Stimulated activated CD8-positive, alpha-beta memory T cell treated with anti-CD3 and anti-CD28 coated beads, Interleukin-15, amount 100 ng/mL, for 4 hours (primary cell): ENCODE data around the gene WDSUB1.

ENCODE experiments used
- DNase-seq, 2 donors: peaks; one replicate each; pipeline ENCODE4 v3.0.0-alpha.2; 2020; ENCODE audit warnings: low read depth in 2 of 2

Gene WDSUB1, protein sequence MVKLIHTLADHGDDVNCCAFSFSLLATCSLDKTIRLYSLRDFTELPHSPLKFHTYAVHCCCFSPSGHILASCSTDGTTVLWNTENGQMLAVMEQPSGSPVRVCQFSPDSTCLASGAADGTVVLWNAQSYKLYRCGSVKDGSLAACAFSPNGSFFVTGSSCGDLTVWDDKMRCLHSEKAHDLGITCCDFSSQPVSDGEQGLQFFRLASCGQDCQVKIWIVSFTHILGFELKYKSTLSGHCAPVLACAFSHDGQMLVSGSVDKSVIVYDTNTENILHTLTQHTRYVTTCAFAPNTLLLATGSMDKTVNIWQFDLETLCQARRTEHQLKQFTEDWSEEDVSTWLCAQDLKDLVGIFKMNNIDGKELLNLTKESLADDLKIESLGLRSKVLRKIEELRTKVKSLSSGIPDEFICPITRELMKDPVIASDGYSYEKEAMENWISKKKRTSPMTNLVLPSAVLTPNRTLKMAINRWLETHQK

DNA sequence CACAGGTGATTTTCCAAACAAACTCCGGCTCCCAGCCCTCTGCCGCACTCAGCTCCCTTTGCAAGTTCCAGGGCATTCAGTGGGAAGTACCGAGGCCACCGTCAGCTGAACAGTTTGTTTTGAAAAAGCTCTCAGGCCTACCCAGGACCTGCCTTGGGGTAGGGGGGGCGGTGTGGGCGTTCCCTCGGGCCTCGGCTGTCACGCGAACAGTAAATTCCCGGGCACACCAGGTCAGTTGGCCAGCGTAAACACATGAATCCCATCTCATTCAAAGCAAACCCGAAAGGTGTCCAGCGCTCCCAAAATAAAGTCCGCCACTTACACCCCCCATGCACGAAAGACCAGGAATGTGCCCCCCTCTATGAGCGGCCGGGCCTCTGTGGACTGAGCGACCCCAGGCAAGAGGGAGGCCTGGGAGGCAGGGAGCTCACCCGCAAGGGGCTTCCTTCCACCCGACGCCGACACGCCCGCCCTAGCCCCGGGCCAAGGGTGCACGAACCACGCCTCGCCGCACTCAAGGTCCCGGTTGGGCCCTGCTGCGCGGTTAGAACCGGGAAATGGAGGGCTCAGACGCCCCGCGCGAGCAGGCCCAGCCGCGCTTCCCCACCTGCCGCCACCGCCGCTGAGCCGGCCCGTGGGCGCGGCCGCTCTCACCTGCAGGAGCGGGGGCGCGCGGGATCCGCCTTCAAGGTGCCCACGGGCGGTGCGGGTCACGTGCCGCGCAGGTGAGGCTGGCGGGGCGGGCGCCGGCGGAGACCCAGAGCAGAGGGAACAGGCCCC is at the start of gene WDSUB1:
Gene WDSUB1 (minus strand): TSS at position 775 of the 780 bp plus-strand sequence. CDS start 3,634 bp downstream, outside the sequence.
- DNase-seq, result peak in 1 of 2 donors; percentile 21

DNA sequence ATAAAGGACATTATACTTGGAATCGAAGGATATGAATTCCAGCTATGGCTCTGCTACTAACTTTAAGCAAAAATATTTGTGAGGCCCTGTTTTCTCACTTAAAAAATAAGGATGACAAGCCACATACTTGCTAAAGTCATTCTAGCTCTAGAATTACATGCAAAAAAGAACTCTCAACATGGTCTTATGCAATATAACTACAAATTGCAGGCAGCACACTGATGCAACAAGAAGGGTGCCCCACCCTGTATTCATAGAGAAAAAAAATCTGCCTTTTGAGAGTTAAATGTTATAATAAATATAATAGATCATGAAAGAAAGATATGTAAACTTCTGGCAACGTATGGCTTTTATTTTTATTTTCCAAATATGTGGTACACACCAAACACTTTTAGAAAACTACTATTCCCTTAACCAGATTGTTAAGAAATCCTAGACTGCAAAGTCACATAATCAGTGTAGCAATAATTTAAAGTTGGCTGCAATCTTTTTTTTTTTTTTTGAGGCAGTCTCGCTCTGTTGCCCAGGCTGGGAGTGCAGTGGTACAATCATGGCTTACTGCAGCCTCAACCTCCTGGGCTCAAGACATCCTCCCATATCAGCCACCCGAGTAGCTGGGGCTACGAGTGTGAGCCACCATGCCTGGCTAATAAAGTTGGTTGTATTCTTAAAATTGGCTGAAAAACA is 40.2 kb upstream of the WDSUB1 start:
- DNase-seq, result no peak

DNA sequence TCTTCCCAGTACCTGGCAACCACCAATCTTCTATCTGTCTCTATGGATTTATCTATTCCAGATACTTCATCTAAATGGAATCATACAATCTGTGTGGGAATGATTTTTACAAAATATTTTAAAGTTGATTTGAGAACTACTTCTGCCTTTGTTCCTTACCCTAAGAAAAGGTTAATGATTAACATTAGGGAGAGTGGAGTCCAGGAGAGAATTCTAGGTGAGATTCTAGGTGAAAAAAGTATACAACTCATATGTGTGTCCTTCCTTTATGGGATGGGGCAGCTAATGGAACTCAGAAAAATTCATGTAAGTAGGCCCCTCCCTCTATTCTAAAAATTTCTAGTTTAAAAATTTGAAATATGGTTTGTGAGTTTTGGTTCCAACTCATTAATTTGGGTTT is 35.9 kb upstream of the WDSUB1 start:
- DNase-seq, result no peak

DNA sequence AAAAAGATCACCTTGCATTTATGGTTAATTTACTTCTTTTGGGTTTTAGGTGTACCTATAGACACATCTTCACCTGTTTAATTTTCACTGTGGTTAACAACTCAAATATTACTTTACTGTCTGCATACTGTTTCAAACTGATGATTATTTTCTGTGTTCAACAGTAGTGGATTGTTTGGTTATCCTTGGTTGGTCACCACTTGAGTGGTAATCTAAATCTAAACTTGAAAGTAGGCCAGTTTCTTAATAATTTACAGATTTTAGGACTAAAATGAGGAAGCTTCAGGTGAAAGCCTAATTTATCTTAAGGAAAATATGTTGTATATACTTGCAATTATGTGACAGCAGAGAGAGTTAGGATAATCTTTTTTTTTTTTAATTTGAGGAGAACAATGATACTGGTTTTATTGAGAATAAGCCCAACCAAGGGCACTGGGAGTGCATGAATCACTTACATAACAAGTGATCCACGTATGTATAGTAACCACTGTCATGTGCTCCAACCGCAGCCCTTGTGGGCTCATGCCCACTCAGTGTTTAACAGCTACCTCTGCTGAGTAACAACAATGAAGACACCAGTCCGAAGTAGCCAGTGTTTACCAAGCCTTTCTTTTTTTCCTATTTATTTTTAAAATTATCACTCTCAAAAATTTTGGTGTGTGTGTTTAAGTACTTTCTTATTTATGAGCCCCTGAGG is 31.0 kb upstream of the WDSUB1 start:
- no peak for DNase-seq

DNA sequence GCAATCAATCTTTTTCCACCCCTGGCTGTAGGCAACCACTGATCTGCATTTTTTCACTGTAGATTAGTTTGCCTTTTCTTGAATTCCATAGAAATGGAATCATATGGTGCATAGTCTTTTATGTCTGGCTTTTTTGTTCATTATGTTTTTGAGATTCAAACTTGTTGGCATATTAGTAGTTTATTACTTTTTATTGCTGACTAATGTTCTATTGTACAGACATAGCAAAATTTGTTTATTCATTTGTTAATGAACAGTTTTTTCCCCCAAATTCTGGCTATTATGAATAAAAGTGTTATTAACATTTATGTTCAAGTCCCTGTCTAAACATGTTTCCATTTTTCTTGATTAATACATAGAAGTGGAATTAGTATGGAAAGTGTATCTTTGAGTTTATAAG is 21.4 kb upstream of the WDSUB1 start:
- DNase-seq, result no peak

DNA sequence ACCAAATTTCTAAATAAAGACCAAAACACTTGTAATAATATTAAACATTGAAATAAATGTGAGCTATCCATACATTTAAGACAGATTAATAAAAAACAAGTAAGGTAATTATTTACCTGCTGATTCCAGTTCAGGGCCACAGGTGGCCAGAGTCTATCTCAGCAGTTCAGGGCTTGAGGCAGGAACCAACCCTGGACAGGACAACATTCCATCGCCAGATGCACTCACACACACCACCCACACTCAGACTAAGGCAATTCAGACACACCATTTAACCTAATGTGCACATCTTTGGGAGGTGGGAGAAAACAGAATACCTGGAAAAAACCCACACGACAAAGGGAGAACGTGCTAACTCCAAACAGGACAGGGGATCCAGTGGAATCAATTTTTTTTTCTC is 14.1 kb upstream of the WDSUB1 start:
- no peak for DNase-seq

DNA sequence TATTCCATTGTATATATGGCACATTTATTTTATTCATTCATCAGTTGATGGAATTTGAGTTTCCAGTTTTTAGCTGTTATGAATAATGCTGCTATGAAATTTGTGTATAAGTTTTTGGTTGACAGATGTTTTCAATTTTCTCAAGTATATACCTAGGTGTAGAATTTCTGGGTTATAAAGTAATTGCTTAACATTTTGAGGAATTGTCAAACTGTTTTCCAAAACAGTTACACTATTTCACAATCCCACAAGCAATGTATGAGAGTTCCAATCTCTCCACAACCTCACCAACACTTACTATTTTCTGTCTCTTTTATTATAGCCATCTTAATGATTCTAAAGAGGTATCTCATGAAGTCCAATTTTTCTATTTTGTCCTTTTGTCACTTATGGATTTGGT is 12.5 kb upstream of the WDSUB1 start:
- DNase-seq, result no peak

DNA sequence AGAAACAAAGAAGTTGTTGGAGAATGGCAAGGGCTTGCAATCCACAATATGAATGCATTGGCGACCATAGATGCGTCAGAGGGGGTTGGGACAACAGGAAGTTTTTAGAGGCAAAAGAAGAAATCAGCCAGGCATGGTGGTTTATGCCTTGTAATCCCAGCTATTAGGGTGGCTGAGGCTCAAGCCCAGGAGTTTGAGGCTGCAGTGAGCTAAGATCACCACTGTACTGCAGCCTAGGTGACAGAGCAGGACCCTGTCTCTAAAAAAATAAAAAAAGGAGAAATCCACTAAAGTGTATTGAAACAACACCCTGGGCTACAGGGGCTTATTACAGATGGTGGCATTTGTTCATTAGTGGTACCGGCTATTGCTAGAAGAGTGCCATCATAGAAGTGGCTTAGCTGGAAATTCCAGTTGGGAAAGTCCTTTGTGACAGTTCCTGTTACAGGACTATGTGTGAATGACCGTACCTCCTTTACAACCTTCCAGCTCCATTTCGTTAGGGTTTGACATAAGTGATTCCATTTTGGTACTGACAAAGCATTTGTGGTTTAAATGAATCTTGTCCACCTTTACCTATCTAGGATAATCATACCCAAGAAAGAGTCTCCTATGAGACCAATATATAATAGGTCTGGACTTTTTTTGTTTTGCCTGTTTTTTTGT is 10.7 kb upstream of the WDSUB1 start:
- no peak for DNase-seq

DNA sequence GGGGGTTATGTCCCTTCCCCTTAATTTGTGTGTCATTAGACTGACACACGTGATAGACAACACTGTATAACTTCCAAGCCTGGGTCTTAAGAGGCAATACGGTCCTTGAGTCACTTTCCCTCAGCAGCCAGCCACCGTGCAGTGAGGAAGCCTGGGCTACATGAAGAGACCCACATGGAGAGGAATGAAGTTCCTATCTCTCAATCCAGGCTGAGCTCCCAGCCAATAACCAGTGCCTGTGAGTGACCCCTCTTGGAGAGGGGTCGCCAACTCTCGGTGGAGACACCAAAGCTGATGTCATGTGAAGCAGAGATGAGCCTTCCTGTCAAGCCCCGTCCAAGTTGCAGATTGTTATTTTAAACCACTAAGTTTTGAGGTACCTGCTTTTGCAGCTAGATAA is 5.7 kb upstream of the WDSUB1 start:
- DNase-seq, result no peak

DNA sequence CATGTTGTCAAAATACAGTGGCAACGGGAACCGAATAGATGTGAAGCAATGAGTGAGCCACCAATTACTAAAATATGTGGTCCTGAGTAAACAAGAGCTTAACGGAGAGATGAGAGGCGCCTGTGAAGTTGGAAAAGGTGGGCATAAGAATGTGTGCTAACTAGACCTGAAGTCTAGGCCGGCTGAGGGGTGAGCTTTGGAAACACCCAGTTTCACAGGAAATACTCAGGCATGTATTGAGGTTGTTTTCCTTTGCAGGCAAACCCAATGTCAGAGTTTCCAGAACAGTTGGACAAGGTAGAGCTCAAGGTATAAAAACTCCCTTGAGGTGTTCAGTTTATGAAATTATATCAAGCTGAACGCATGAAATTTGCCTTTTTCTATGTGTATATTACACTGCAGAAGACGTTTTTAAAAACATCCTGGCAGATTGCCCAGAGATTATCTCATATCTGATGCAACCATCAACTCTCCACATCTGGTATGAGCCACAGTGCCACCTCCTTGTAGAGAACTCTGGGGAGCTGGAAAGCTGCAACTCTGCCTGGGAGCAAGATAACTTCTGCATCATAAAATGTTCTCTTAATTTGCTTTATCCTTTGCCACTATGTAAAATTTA is 3.9 kb upstream of the WDSUB1 start:
- no peak for DNase-seq

DNA sequence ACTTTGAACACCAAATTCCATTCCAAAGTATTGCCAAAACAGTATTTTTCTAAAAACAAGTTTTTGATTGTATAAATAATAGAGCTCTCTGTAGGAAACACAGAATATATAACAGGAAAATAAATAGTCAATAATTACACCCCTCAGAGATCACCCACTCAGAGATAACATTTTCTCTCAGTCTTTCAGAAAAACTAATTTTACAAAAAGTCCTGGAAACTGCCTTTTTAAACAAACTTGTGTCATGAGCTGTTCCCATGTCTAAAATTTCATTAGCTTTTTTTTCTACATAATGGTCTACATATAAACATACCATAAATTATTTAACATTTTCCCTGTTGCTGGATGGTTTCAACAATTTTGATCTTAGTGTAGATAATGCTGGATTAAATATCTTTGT is 1.2 kb upstream of the WDSUB1 start:
- no peak for DNase-seq

DNA sequence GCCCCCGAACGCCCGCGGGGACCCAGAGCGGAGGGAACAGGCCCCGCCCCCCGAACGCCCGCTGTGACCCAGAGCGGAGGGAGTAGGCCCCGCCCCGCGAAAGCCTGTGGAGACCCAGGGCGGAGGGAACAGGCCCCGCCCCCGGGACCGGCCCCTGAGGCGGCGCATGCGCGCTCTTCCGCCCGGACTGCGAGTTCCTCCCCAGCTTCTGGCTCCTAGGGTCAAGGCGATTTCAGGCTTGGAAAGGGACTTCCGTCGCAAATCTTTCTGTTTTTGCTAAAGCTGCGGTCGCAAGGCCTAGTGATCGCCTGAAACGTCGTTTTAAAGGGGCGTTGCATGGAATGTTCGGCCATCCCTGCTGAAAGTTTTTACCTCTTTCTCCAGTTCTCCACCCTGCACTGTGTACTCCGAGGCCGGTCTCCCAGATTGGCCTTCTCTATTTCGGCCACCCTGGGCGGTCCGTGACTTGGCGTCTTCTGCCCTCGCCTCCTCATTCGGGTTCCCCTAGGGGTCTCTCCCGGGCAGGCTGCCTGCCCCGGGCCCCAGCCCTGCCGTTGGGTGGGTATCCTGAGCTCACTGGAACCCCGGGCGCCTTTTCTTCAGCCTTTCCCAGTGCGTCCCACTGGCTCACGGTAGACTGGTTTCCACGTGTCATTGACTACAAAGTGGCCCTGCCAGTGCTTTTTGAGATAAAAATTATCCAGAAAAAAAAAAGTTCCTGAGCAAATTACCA is 372 bp upstream of the WDSUB1 start:
- DNase-seq, result peak; percentile 94 to 96

DNA sequence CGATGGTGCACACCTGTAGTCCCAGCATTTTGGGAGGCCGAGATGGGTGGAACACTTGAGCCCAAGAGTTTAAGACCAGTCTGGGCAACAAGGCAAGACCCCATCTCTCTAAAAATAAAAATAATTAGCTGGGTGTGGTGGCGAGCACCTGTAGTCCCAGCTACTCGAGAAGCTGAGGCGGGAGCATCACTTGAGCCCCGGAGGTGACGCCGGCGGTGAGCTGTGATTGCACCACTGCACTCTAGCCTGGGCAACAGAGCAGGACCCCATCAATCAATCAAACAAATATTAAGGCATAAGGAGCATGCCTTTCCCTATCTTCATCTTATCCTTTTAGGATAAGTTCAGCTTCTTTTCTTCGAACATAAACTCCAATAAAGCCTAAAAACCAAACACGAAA is 1.1 kb downstream of the WDSUB1 start:
- no peak for DNase-seq

DNA sequence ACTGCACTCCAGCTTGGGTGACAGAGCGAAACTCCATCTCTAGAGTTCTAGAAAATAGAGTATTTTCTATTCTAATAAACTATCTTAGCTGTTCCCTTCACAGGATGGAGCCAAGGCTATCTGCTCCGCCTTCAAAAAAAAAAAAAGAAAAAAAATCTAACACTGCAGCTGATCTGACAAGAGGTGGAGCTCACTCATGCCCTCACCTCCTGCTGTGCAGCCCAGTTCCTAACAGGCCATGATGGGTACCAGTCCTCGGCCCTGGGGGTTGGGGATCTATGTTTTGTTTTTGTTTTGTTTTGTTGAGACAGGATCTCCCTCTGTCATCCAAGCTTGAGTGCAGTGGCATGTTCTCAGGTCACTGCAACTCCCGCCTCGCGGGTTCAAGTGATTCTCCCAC is 3.0 kb downstream of the WDSUB1 start:
- no peak for DNase-seq

DNA sequence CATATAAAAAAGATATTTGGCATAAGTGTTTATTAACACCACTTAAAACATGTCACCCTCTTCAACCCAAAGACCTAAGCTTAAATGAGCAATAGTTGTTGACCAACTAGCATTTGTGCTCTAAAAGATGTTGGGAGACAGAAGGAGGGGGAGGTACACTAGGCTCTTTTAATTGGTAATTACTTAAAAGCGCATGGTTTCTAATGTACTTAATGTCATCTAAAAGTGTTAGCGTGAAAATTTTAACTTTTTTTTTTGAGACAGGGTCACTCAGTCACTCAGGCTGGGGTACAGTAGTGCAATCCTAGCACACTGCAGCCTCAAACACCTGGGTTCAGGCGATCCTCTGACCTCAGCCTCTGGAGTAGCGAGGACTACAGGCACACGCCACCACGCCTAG is 5.5 kb downstream of the WDSUB1 start:
- no peak for DNase-seq

DNA sequence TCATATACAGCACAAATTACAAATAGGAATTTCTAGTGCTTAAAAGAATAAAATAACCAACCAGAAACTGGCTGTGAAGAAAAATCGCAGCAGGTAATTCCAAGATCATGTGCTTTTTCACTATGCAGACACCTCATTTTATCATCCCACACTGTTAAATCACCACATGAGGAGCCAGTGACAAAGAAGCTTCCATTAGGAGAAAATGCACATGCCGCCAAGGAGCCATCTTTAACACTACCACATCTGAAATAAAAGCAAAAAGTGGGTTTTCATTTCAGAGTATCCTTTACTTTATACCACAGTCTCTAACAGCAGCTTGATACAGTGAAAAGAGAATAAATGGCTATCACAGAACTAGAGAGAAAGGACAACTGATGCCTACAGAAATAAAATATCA is 6.8 kb downstream of the WDSUB1 start:
- DNase-seq, result no peak

DNA sequence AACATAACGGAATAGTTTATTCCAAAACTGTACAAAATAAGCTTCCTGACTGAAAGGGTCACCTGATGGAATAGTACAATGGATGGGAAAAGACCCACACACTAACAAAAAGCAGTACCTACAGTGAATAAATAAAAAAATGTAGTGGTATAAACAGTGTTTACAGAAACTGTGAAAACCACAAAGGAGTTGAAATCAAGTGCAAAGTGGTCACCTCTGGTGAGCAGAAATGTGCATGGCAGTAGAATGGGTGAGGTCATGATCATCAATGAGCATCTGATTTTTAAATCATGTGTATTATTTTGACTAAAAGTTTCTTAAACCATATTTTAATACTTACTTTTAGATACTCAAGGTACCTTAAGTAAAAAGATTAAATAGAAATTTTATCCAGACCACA is 11.4 kb downstream of the WDSUB1 start:
- no peak for DNase-seq

DNA sequence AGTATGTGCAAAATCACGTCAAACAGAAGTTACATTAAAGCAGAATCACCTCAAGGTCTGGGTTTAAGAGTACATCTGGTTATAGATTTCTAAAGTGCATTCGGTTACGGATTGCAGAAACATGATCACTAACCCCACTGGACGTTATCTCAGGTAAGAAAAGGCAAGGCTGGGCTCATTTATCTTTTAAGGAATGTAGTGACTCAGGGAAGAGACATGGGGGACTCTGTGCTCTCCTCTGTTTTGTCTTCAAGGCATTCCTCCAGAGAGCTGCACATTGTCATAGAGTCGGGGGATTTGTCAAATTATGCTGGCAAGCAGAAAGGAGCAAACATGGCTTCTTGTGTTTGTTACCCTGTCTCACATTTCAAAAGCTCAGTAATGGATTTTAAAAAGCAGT is 14.3 kb downstream of the WDSUB1 start:
- DNase-seq, result no peak

DNA sequence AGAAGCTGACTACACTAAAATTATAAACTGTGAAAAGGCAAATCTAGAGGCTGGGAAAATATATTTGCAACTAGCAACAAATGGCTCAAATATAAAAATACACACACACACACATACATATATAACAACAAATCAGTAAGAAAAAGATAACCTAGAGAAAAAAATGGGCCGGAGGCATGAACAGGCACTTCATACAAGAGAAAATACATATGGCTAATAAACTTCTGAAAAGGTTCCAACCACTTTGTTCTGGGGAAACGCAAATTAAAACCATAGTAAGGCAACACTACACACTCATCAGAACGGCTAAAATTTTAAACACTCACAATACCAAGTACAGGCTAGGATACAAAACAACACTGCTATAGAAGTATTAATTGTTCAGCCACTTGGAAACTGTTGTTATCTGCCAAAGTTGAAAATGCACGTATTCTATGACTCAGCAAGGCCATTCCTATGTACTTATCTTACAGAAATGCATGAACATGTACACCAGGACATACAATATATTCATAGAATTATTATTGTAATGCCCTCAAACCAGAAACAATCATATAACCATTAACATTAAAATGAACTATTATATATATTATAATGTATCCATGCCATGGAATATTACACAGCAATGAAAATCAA is 15.6 kb downstream of the WDSUB1 start:
- no peak for DNase-seq

DNA sequence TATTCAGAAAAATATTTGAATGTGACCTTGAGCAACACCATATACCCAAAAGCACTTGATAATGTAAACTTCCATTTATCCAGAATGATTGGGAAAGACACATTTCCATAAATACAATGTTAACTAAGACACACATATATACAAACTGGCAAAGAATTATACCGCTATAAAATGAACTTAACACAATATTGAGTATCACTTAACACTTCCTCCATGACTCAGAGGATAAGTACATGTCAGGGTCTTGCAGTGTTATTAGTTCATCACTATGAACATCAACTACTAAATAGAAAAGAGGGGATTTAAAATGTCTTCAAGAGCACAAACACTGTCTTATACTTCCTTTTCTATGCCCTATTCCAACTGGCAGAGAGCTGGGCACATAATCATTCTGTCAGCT is 18.6 kb downstream of the WDSUB1 start:
- no peak for DNase-seq
